Renal pelvis (tissue), 4 donors: ENCODE data around the gene PRKAG1. TPM values are rescaled to one million over a fixed set of nuclear protein-coding genes. Genes with fewer than 3 reads are reported as not detected.
A peak's percentile ranks its signal among the peaks of the same experiment; 100 is the strongest.

Source experiments
- DNase-seq: peaks from one replicate; pipeline ENCODE4 v3.0.0-alpha.2; 2013
- polyA plus RNA-seq, 3 donors: library from polyadenylated mRNA; unstranded; fragments of 120-200 nt; gene quantifications; one replicate each; pipeline ENCODE4 v1.2.1, GENCODE V29; 2013; ENCODE audit not compliant: insufficient read length in 3 of 3

The PRKAG1 gene
- polyA plus RNA-seq, 3 donors = 71.6 to 87.5 (median 83.5) TPM

DNA sequence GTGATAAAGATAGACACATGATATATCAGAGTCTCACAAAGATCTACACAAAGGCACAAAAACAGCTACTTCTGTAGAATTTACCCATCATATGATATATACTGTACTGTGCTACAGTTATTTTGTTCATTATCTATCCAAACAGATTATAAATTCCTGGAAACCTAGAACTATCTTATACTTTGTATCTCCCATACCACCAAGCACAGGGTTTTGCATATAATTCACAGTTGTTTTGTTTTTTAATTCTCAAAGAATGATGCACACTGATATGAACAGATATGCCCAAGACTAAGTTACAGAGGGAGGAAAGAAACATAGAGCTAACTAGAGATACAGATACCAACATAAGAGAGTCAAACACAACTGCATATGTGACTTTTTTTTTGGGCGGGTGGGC lies 3.4 kb downstream of the PRKAG1 start:
- no peak for DNase-seq

DNA sequence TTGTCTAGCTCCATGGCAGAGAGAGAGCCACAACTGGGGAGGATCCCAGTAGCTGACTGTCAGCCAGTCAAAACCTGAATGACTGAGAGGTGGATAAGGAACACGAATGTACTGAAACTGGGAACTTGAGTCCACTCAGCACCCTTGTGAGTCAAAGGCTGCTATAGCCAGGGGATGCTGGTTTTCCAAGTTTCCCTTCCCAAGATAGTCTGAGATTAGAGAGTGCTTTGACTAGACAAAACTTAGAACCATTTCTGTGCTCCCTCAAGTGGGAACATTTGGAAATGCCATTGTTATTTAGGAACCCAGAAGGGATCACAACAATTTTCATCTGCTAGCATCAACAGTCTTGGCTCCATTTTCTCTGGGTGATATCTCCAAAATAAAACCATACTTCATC lies 4.0 kb downstream of the PRKAG1 start:
- no peak for DNase-seq

DNA sequence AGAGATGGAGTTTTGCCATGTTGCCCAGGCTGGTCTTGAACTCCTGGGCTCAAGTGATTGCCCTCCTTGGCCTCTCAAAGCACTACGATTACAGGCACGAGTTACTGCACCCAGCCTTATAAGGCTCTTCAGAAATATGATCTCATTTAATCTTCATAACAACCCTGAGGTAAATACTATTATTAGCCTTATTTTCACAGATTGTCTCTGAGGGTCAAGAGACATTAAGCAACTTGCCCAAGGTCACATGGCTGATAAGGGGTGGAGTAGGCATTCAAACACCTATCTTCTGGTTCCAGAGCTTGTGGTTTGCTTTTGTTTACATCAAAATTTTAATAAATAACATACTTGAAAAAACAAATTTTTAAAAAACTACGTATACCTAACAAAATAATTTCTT lies 5.1 kb downstream of the PRKAG1 start:
- no peak for DNase-seq

DNA sequence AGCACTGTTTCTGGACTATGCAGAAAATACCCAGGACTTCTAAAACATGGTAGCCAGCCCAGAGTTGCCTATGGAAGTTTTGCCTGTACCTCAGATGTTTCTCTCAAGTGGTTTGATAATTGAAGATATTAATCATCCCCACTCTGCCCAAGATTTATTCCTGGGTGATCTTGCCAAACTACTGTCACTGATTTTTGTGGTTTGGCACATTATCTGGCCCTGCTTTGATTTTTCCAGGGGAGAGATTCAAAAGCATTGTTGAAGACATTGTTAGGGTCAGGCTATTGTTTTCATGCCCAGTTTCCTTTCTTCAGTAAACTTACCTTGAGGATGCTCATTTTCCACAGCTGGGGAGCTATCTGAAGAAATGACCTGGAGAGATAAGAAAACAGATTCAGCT lies 5.8 kb downstream of the PRKAG1 start:
- no peak for DNase-seq

DNA sequence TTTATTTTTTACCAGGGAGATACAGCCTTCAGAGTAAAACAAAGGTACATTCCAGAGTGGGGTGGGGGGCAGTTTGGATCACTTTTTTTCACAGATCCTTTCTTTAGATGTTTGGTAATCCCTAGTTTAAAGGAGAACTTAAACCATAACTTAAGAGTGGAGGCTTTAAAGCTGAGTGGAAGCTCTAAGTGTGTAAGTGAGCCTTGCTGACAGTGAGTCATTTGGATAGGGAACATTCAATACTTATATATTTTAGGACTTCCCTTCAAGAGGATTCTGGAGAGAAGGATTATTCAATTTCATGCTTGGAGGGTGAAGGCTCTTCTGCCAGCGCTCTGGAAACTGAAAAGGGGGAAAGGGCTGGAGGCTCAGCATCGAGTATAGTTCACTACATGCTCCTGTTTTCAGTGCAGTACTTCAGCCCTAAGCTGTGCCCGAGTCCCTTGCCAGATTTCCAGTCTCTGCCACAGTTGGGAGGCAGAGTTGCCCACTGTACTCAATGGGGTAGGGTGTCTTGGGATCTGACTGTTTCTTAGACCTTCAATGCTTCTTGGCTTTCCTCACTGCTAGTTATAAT lies 8.4 kb downstream of the PRKAG1 start:
- DNase-seq = no peak

DNA sequence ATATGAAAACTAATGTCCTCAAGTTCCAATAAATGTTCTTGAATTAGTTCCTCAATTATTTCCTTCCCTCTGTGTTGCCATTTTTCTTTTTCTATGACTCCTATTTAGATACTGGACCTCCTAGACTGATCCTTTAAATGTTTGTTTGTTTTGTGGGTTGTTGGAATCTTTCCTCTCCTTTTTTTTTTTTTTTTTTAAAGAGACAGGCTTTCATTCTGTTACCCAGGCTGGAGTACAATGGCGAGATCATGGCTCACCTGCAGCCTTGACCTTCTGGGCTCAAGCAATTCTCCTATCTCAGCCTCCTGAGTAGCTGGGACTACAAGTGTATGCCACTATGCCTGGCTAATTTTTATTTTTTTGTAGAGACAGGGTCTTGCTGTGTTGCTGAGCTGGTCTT lies 9.6 kb downstream of the PRKAG1 start:
- no peak for DNase-seq

DNA sequence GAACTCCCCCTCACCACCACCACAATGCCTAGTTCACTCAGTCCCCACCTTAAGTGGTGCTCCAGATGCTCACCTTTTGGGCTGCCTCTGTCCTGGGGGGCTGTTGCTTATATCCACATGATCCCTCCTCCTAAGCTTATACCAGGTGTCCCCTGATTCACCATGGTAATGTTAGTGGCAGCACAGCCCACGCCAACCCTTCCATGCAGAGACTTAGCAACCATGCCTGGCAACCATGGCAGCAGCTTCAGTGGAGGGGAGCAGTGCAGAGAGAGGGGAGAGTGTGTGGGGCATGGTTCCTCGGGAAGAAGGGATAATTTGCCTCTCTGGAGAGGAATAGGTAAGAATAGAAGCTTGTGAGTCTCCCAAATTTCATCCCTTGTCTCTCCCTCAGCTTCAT lies 18.2 kb downstream of the PRKAG1 start:
- no peak for DNase-seq

DNA sequence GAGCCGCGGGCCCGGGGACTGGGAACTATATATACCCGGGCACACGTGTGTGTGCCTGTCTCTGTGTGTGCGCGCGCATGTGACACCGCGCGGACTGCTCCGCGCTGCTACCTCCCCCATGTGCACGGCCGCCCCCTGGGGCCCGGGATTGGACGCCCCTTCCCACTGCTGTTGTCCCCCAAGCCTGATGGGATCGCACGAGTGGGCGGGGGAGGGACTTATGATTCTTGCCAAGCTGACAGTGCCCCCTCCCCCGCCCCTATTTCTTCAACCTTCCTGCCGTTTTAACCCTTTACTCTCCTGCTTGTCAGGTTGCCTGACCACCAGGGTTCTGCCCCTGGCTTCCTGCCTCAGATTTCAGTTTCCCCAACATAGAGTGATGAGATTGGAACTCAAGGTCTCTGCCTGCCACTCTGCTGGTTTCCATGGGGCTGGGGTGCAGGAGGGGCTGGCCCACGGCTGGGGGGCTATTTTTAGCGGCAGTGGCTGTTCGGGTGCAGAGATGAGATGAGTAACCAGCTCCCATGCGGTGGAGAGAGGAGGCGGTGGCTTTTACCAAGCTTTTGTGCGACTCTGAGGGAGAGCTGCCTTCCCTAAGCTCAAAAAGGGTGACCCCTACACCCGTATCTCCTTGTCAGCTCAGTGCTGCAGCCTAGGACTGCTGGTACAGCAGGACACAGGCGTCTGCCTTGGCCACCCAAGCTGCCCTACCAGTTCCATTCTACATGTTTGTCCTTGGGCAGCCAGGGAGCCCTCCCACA lies 19.0 kb downstream of the PRKAG1 start, which contains the start of gene DDN:
DDN (minus strand) TSS at position 5 of the 761 bp plus-strand sequence. CDS start 88 bp downstream, outside the sequence.
- DNase-seq = no peak

DNA sequence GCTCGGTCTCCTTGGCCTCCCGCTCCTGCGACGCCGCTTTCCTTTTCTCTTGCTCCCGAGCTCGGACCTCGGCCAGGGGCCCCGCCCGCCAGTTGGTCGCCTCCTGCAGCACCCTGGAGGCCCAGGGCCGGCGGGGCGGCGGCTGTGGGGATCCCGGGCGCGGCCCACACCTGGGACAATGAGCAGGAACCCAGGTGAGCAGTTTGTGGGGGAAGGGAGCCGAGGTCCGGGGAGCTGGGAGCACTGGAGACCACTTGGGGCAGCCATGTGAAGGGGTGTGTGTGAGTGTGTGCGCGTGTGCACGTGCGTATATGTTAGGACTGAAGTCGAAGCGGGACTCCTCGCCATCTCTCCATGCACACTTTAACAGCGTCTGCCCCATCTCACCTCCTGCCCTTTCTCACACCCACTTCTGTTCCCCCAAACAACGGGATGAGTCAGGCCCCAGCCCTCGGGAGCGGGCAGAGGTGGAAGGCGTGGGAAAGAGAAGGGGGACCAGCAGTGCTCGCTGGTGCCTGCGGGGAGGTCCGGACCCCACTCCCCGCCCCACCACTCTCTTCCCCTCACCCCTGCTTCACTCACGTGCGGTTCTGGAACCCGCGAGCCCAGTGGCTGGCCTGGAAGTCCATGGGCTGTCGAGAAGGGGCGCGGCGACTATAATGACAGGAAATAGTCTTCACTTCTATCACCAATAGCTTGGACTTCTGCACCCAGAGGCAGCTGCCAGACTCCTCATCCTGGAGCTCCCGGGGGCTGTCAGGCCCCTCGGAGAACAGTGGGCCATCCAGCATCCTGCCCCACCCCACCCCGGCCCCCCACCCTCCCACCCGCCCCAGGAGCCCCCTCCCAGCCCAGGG lies 19.9 kb downstream of the PRKAG1 start:
- DNase-seq = no peak

DNA sequence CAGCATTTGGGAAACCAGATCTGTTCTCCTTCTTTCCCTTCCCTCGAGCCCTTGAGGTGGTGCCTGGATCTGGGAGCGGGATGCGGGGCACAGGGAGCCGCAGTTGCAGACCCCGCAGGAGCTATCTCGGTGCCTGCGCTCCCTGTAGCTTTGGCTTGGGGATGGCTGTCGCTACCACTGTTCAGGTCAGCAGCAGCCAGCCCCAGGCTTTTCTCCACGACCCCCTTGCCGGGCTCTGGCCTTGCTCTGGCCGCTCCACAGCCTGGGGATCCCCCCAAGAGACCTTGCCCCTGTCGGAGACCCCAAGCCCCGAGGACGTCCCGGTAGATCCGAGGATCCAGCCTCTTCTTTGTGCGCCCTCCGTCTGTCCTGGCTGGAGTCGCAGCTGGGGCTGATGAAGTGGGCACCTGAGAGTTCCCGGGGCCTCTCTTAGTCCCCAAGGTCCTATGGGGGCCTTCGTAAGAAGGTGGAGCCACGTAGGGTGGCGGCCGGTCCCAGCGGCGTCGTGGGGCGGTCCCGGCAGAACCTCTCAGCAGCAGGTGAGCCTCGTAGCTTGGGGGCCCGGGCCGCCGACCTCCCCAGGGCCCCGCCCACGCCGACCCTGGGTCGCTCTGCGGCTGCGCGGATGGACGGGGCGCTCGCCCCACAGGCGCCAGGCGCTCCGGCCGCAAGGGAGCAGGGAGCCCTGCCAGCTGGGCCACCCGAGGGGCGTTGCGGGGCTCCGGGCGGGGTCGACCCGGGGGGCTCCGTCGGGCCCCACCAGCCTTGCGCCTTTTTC lies 20.7 kb downstream of the PRKAG1 start:
- no peak for DNase-seq

DNA sequence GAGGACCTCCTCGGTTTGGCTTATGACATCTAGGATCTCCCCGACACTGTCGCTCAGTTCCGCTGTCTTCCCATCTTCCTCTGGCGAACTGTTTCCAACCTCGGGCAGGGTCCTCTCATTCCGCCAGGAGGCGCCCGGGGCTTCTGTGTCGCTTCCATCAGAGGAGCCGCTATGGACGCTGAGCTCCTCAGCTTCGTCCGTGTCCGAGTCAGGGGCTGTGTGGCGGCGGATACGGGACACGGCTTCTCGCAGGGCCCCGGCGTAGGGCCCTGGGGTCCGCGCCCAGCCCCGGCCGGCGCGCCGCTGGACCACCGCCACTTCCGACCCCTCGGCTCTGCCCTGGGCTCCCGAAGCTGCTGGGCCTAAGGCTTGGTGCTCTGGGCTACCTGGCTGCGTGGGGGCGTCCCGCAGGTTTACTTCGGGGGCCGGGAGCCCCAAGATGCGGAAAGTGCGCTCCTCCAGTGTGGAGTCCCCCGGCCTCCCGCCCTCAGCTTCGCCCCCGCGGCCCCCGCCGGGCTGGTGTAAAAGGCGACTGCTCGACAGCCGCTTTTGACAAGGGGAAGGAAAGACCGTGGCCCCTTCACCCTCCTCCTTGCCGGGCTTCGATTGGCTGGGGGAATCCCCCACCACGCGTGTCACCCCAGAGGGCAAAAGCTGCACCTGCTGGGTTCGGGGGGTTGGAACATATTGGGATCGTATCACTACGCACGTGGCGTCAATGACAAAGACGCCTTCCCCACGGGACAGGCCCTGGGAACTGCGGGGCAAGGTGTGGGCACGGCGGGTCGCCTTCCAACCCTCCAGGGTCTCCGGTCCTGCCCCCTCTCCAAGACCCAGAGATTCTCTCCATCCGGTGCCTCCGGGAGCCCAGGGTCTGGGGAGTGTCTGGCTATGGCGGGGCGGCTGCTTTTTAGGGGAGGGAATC lies 21.5 kb downstream of the PRKAG1 start:
- peak; percentile 79 for DNase-seq

DNA sequence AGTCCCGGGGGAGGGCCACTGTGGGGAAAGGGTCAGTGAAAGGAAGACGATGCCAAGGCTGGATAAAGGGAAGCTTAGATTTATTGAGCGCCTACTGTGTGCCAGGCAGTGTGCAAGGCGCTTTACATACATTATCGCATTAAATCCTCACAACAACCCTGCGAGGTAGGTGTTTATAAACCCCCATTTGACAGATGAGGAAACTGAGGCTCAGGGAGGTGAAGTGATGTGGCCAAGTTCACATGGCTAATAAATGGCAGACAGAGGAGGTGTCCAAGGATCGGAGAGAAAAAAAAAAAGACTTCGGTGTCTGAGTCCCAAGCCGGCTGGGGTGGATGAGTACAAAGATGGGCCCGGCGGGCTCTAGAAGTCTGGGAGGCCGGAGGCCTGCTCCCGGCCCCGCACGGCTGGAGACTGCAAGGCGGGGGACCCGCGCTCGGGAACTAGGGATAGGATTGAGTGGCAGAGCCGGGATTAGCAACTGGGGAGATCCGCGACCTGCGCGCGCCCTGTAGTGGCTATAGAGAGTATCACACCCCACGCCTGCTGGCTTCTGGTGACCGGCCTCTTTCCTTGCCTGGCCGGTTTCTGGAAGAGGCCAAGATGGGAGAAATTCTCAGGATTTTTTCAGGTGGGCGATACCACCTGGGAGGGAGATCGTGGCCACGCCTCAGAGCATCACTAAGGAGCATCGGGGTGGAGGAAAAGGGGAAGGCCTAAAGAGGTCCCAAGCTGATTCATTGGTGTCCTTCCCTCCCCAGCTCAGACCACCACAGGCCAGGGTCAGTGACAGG lies 23.3 kb downstream of the PRKAG1 start:
- peak; percentile 90 for DNase-seq

DNA sequence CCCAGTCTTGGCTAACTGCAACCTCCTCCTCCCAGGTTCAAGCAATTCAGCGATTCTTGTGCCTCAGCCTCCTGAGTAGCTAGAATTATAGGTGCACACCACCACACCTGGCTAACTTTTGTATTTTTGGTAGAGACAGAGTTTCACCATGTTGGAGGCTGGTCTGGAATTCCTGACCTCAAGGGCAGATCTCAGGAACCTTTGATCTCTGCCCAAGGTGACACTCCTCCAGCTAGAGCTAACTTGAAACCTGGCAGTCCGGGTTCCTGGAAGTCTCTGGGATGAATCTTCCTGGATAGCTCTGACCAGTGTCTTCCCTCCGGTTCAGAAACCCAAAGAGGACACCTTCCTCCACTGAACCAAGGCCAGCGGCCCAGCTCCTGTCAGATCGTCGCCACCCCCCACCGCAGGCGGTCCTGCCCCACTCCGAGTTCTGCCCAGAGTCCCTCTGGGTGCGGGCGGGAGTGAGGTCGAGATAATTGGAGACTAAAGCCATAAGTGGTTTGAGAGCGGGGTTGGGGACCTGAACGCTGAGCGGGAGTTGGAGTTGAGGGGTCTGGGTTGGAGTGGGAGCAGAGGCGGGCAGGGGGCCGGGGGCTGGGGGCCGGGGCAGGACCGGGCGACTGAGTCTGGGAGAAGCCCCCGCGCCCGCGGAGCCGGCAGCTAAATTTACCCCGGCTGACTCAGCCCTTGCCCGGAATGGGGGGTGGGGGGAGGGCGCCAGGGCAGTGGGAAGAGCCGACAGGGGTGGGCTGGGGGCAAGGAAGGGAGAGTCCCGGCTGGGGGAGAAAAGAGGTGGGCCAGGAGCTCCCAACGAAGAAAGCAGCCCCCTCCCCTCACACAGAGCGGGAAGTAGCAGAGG lies 24.1 kb downstream of the PRKAG1 start:
- no peak for DNase-seq

DNA sequence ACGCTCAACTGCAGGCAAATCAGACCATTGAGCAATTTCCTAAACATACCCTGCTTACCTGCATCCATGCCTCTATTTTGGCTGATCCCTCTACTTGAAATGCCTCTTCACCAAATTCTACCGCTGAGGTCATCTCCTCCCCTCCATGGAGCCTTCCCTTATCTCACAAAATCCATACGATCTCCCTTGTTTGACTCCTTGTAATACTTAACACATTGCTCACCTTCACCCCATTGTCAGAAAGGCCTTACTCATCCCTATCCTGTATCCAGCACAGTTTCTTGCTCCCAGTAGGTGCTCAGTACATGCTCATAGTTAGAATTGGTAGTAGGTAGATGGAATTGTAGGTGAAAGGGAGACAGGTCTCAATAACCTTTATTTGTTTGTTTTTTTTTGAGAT lies 24.8 kb downstream of the PRKAG1 start:
- no peak for DNase-seq

DNA sequence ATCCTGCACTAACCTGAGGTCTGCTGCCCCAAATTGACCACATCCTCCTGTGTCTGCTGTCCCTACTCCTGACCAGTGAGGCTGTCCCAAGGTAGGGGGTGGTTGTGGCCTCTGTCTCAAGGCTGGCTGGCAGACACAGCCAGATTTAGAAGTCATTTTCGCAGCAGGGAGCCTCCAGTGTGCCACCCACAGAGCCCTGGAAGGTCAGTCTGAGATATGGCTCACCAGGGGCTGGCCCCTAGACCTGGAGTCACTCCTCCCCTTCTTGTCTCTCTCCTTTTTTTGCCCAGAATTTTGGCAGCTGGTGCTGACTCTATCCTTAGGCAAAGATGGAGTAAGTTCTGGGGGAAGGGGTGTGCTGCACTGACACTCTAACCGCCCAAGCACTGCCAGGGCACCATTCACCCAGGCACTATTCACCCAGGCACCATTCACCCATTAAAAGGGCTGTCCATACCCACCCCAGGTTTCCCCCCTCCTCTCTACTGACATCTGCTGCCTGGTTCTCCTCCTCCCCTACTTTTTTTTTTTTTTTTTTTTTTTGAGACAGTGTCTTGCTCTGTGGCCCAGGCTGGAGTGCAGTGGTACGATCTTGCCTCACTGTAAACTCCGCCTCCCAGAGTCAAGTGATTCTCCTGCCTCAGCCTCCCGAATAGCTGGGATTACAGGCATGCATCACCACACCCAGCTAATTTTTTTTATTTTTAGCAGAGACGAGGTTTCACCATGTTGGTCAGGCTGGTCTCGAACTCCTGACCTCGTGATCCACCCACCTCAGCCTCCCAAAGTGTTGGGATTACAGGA lies 27.1 kb downstream of the PRKAG1 start:
- DNase-seq = no peak

DNA sequence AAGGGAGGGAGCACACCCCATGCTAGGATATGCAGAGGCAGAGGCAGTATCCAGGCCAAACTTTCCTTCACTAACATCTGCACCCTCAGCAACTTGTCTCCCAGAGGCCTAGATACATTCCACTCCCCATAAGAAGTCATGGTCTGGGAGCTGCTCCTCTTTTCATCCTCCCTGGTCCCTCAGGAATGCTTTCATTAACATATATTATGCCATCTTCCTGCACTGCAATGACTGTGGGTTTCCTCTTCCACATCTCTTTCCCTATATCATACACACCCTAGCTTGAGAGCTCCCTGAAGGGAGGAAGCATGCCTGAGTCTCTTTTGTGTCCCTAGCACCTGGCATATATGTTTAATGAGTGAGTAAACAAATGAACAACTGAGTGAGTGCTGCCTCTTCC lies 28.0 kb downstream of the PRKAG1 start:
- DNase-seq = no peak

DNA sequence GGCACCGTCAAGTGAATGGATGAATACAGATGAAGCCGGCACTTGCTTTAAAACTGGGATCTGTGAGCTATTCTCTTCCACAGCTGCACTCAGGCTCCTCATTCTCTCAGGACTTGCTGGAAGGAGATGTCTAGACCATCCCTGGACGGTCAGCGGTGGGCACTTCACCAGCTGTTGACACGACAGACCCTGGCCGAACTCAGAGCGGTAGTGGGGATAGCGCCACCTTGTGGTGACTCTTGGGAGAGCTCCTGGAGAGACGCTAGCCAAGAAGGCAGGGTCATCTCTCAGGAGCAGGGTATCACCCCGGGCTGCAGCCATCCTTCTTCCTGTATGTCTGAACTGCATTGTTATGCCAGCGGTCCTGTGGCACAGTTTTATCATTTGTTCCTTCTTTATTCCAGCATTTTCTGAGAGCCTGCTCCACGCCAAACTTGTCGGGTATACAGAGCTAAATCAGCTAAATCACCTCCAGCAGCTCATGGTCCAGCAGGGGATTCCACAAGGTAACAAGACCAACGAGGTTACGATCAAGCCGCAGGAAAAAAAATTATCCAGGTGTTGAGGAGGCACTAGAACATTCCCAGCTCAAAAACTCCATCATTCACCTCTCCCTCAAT lies 30.4 kb downstream of the PRKAG1 start:
- DNase-seq = no peak
